Endothelial cell (in vitro differentiated cells): ENCODE data around the gene ZC3HAV1L. TPM values are rescaled to one million over a fixed set of nuclear protein-coding genes. Genes with fewer than 3 reads are reported as not detected.
A peak's percentile ranks its signal among the peaks of the same experiment; 100 is the strongest.

Experiments
- DNase-seq: peaks from one replicate; pipeline ENCODE4 v3.0.0; 2021; ENCODE audit warnings: low spot score
- H3K27ac Mint-ChIP-seq: one replicate; pipeline ENCODE4 v1.8.0; 2021; ENCODE audit warnings: mixed read lengths, inconsistent platforms; ENCODE audit not compliant: unreplicated experiment
- H3K27me3 Mint-ChIP-seq: one replicate; pipeline ENCODE4 v1.8.0; 2021; ENCODE audit warnings: mild to moderate bottlenecking, moderate library complexity, mixed read lengths, inconsistent platforms; ENCODE audit not compliant: unreplicated experiment
- H3K36me3 Mint-ChIP-seq: one replicate; pipeline ENCODE4 v1.8.0; 2021; ENCODE audit warnings: mild to moderate bottlenecking, low read depth, mixed read lengths, inconsistent platforms; ENCODE audit not compliant: unreplicated experiment
- H3K4me1 Mint-ChIP-seq: one replicate; pipeline ENCODE4 v1.8.0; 2021; ENCODE audit warnings: mild to moderate bottlenecking, mixed read lengths, inconsistent platforms; ENCODE audit not compliant: unreplicated experiment
- H3K4me3 Mint-ChIP-seq: one replicate; pipeline ENCODE4 v1.8.0; 2021; ENCODE audit warnings: mild to moderate bottlenecking, mixed read lengths, inconsistent platforms; ENCODE audit not compliant: unreplicated experiment
- H3K9me3 Mint-ChIP-seq: one replicate; pipeline ENCODE4 v1.8.0; 2021; ENCODE audit warnings: mixed read lengths, inconsistent platforms; ENCODE audit not compliant: unreplicated experiment
- CTCF ChIP-seq: fragments of 200-600 bp; sonication (generic); IDR thresholded peaks from one replicate; pipeline ENCODE4 v1.5.0; 2021; ENCODE audit warnings: antibody characterized with exemption; ENCODE audit not compliant: unreplicated experiment
- long read RNA-seq: library from polyadenylated mRNA; unstranded; transcript quantifications from one replicate; pipeline ENCODE4 v2.0.0, GENCODE V29; 2020; ENCODE audit not compliant: unreplicated experiment
- total RNA-seq: library from RNA; stranded (reverse); fragmentation: NEBNext Ultra II Directional; extraction: Animal tissue kit (Norgen Biotek cat#: 25700); gene quantifications from one replicate; pipeline ENCODE4 v1.2.1, GENCODE V29; 2021; ENCODE audit not compliant: unreplicated experiment

The ZC3HAV1L gene
- 12.4 TPM for total RNA-seq
- long read RNA-seq, result 0 reads

- peaks cover 18% of the 10 kb centered on the region for H3K4me1 Mint-ChIP-seq
- no peak within 1 kb of the TSS for H3K27ac Mint-ChIP-seq
- peak within 1 kb of the TSS; percentile 86 for H3K4me3 Mint-ChIP-seq
- H3K9me3 Mint-ChIP-seq, result no peaks in the 10 kb centered on the region
- no peak for TF ChIP-seq CTCF
- peaks cover 7% of the 10 kb centered on the region for H3K27me3 Mint-ChIP-seq
- peaks cover 8% of the 10 kb centered on the region for H3K36me3 Mint-ChIP-seq
- DNase-seq, result peak; percentile 66
Measured at GRCh38 chr7:139035586-139036353, at the start of gene ZC3HAV1L. Gene ZC3HAV1L (minus strand): TSS chr7:139036042. CDS start chr7:139036017, 25 bp downstream.

- H3K4me3 Mint-ChIP-seq, result no peak overlapping the region
- no peaks in the 10 kb centered on the region for H3K9me3 Mint-ChIP-seq
- H3K27ac Mint-ChIP-seq, result no peak overlapping the region
- H3K36me3 Mint-ChIP-seq, result peaks cover 56% of the 10 kb centered on the region
- H3K27me3 Mint-ChIP-seq, result no peaks in the 10 kb centered on the region
- no peak for TF ChIP-seq CTCF
- H3K4me1 Mint-ChIP-seq, result no peaks in the 10 kb centered on the region
- no peak for DNase-seq
Measured at GRCh38 chr7:139084709-139085108, 48.9 kb upstream of the ZC3HAV1L start.

DNA sequence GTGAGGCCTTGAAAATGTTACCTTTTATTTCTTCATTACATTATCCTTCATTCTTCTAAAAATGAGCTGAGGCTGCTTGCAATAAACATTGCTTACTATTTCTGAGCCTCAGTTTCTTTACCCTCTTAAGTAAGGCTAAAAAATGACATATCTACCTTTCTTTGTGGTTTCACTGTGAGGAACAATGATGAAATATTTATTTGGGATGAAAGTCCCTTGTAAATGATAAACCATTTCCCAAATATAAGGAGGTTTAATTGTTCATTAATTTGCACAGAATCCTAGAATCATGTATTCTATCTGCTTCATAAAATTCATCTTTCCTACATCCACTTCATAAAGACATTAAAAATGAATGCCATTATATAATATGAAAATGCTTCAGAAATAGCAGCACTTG lies 45.7 kb upstream of the ZC3HAV1L start:
- Mint-ChIP-seq H3K4me1 (peaks cover 10% of the 10 kb centered on the region), H3K36me3 (peaks cover 38% of the 10 kb centered on the region), H3K9me3 (no peaks in the 10 kb centered on the region), H3K4me3 (no peak overlapping the region), H3K27ac (no peak overlapping the region), H3K27me3 (no peaks in the 10 kb centered on the region)
- no peak for DNase-seq
- no peak for TF ChIP-seq CTCF

DNA sequence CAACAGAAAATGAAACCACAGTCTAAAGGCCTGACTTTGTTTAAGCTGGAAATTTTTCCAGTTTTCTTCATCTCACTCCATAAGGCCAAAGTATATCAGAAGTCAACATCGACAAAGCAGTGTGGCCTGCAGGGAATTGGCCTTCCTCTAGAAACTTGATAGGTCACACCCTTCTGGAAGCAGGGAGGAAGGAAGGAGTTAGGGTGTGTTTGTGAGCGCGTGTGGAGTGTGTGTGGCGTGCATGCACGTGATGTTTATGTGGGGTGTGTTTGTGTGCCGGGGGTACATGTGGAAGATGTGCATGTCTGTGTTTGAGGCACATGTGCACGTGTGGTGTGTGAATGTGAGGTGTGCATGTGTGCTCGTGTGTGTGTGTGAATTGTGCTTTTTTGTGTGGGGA lies 45.1 kb upstream of the ZC3HAV1L start:
- peaks cover 34% of the 10 kb centered on the region for H3K36me3 Mint-ChIP-seq
- no peaks in the 10 kb centered on the region for H3K9me3 Mint-ChIP-seq
- H3K4me1 Mint-ChIP-seq, result peaks cover 10% of the 10 kb centered on the region
- no peak overlapping the region for H3K4me3 Mint-ChIP-seq
- H3K27me3 Mint-ChIP-seq, result no peaks in the 10 kb centered on the region
- peak overlapping the region; percentile 0 for H3K27ac Mint-ChIP-seq
- no peak for DNase-seq
- TF ChIP-seq CTCF, result no peak

GRCh38 chr7:139079861-139080260 lies 44.0 kb upstream of the ZC3HAV1L start:
- TF ChIP-seq CTCF, result no peak
- no peaks in the 10 kb centered on the region for H3K9me3 Mint-ChIP-seq
- no peak for DNase-seq
- no peak overlapping the region for H3K27ac Mint-ChIP-seq
- peaks cover 10% of the 10 kb centered on the region for H3K4me1 Mint-ChIP-seq
- H3K27me3 Mint-ChIP-seq, result no peaks in the 10 kb centered on the region
- peaks cover 24% of the 10 kb centered on the region for H3K36me3 Mint-ChIP-seq
- no peak overlapping the region for H3K4me3 Mint-ChIP-seq
